HepG2 (cell line): ENCODE measurements around the gene OSR1. TPM values are rescaled to one million over a fixed set of nuclear protein-coding genes. Genes with fewer than 3 reads are reported as not detected.

Experiments
- ATAC-seq: fragments of 200-7000 bp; cut with Tn5 transposase; 3 replicates; pipeline ENCODE4 v1.9.1; 2020; ENCODE audit warnings: mild to moderate bottlenecking, moderate library complexity
- Bru-seq: library from RNA; stranded (reverse); fragments of 400-500 nt; gene quantifications from one replicate; lab custom pipeline; 2021; lab: Mats Ljungman, UMichigan
- BruChase-seq, 2 experiments: library from RNA; stranded (reverse); fragments of 400-500 nt; gene quantifications; one replicate each; lab custom pipeline; 2021; lab: Mats Ljungman, UMichigan
- BruUV-seq: library from RNA; stranded (reverse); fragments of 400-500 nt; replicated peaks from 2 replicates; lab custom pipeline; 2021; lab: Mats Ljungman, UMichigan
- CTCF ChIA-PET: fragments of 300-600 bp; formaldehyde crosslinking; extraction: SDS; loops from one replicate; lab custom pipeline; 2021; ENCODE audit warnings: low total read pairs, inconsistent platforms, low intra/inter-chr PET ratio; lab: Yijun Ruan, JAX
- POLR2A ChIA-PET: fragments of 350-600 bp; sonication (Branson Sonifier 250); formaldehyde crosslinking; loops from one replicate; lab custom pipeline; 2020; ENCODE audit warnings: antibody characterized with exemption, inconsistent platforms; lab: Yijun Ruan, JAX
- DNase-seq: peaks from one replicate; pipeline ENCODE4 v3.0.0-alpha.2; 2015; ENCODE audit warnings: low spot score
- FAIRE-seq: peaks from 3 replicates; lab custom pipeline; 2011; peaks lifted over from hg19 to GRCh38; lab: Jason Lieb, UNC
- H2AFZ ChIP-seq: one replicate; pipeline ENCODE4 v1.6.1; 2011; ENCODE audit warnings: low read length, inconsistent platforms
- H3K27ac ChIP-seq: fragments of 300-600 bp; 3 replicates; pipeline ENCODE4 v1.8.0; 2011; ENCODE audit warnings: mixed run types, mild to moderate bottlenecking, mixed read lengths, low read length, inconsistent platforms; ENCODE audit not compliant: insufficient read depth; ENCODE audit errors: extremely low read length
- H3K27me3 ChIP-seq, 2 experiments: fragments of 200-600 bp in 1 of 2; 2 replicates in 1 of 2; 3 replicates in 1 of 2; pipeline versions ENCODE4 v1.6.0 to v1.8.0; 2011; ENCODE audit warnings: low read length in 2 of 2, mild to moderate bottlenecking in 2 of 2, moderate library complexity in 2 of 2, inconsistent platforms in 1 of 2; ENCODE audit not compliant: insufficient read depth in 2 of 2, control insufficient read depth in 1 of 2
- H3K36me3 ChIP-seq, 2 experiments: fragments of 200-600 bp in 1 of 2; replicated peaks in 1 of 2; 2 replicates in 1 of 2; 3 replicates in 1 of 2; pipeline versions ENCODE4 v1.5.1 to v1.8.0; 2011; ENCODE audit warnings: low read length in 2 of 2, inconsistent platforms in 1 of 2; ENCODE audit not compliant: insufficient read depth in 2 of 2, control insufficient read depth in 1 of 2
- H3K4me1 ChIP-seq: 2 replicates; pipeline ENCODE4 v1.5.1; 2012; ENCODE audit warnings: low read length, inconsistent platforms; ENCODE audit not compliant: insufficient read depth
- H3K4me2 ChIP-seq: 2 replicates; pipeline ENCODE4 v1.6.0; 2011; ENCODE audit warnings: low read depth, low read length, inconsistent platforms
- H3K4me3 ChIP-seq, 3 experiments: fragments of 200-600 bp in 1 of 3; sonication (generic), shearing (Covaris generic) in 1 of 3; replicated peaks in 1 of 3; 2 replicates each; pipeline ENCODE4 v1.5.1; 2011 to 2016; ENCODE audit warnings: low read length in 3 of 3, inconsistent platforms in 2 of 3, low read depth in 2 of 3, mild to moderate bottlenecking in 2 of 3, control low read depth in 1 of 3, mixed read lengths in 1 of 3; ENCODE audit not compliant: insufficient read depth in 1 of 3
- H3K79me2 ChIP-seq: one replicate; pipeline ENCODE4 v1.6.1; 2011; ENCODE audit warnings: low read length, inconsistent platforms; ENCODE audit not compliant: insufficient read depth
- H3K9ac ChIP-seq: 2 replicates; pipeline ENCODE4 v1.6.0; 2011; ENCODE audit warnings: mild to moderate bottlenecking, low read depth, low read length, inconsistent platforms; ENCODE audit not compliant: insufficient read depth
- H3K9me3 ChIP-seq: 2 replicates; pipeline ENCODE4 v1.5.1; 2012; ENCODE audit warnings: mild to moderate bottlenecking, low read length
- H4K20me1 ChIP-seq: 2 replicates; pipeline ENCODE4 v1.6.0; 2011; ENCODE audit warnings: inconsistent platforms, mild to moderate bottlenecking, low read length, moderate library complexity; ENCODE audit not compliant: insufficient read depth
- ATRX ChIP-seq: sonication (generic); formaldehyde crosslinking; IDR thresholded peaks from 2 replicates; pipeline ENCODE4 v1.4.0; 2020; ENCODE audit warnings: missing genetic modification reagents, borderline replicate concordance
- DZIP1 ChIP-seq: sonication (generic); formaldehyde crosslinking; IDR thresholded peaks from 2 replicates; pipeline ENCODE4 v1.5.0; 2020; ENCODE audit warnings: mild to moderate bottlenecking, missing genetic modification reagents
- KAT7 ChIP-seq: IDR thresholded peaks from 2 replicates; pipeline ENCODE4 v1.6.1; 2018; ENCODE audit warnings: borderline replicate concordance, missing compliant biosample characterization
- KDM5A ChIP-seq: fragments of 200-600 bp; sonication (generic); IDR thresholded peaks from 2 replicates; pipeline ENCODE4 v1.7.0; 2018; ENCODE audit warnings: antibody characterized with exemption, mild to moderate bottlenecking, low read length, borderline replicate concordance
- NKX3-1 ChIP-seq: sonication (generic); formaldehyde crosslinking; IDR thresholded peaks from 2 replicates; pipeline ENCODE4 v1.5.0; 2020; ENCODE audit warnings: missing genetic modification reagents
- RFX1 ChIP-seq: fragments of 450-650 bp; IDR thresholded peaks from 2 replicates; pipeline ENCODE4 v1.6.1; 2017
- RNF219 ChIP-seq: sonication (generic); formaldehyde crosslinking; IDR thresholded peaks from 2 replicates; pipeline ENCODE4 v1.5.0; 2020; ENCODE audit warnings: mild to moderate bottlenecking, missing genetic modification reagents
- SMAD3 ChIP-seq: sonication (generic); formaldehyde crosslinking; IDR thresholded peaks from 2 replicates; pipeline ENCODE4 v1.4.0; 2020; ENCODE audit warnings: missing genetic modification reagents
- XRCC5 ChIP-seq: fragments of 200-400 bp; formaldehyde crosslinking; optimal IDR thresholded peaks from 2 replicates; pipeline ENCODE3; 2017; ENCODE audit warnings: mild to moderate bottlenecking, low read length
- ZNF17 ChIP-seq: sonication (generic); formaldehyde crosslinking; IDR thresholded peaks from 2 replicates; pipeline ENCODE4 v1.5.0; 2020; ENCODE audit warnings: mild to moderate bottlenecking, missing genetic modification reagents
- ZNF350 ChIP-seq: sonication (generic); formaldehyde crosslinking; IDR thresholded peaks from 2 replicates; pipeline ENCODE4 v1.4.0; 2020; ENCODE audit warnings: mild to moderate bottlenecking, low read depth, missing genetic modification reagents, borderline replicate concordance
- ZNF556 ChIP-seq: sonication (generic); formaldehyde crosslinking; IDR thresholded peaks from 2 replicates; pipeline ENCODE4 v1.4.0; 2020; ENCODE audit warnings: mild to moderate bottlenecking, missing genetic modification reagents, borderline replicate concordance
- ZNF749 ChIP-seq: sonication (generic); formaldehyde crosslinking; IDR thresholded peaks from 2 replicates; pipeline ENCODE4 v1.8.0; 2022; ENCODE audit warnings: mild to moderate bottlenecking, missing genetic modification reagents, moderate library complexity, borderline replicate concordance
- WGBS: methylation state at CpG from one replicate; pipeline ENCODE4 v1.1.6; 2017; ENCODE audit warnings: low lambda C conversion rate; 5-methylcytosine and 5-hydroxymethylcytosine counted together
- in situ Hi-C: cut with HindIII; loops from 2 replicates; pipeline ENCODE4 v1.10.0; 2017; ENCODE audit warnings: low pct_unique_long_range_greater_than_20kb; ENCODE audit not compliant: extremely low pct_ligation_motif_present
- intact Hi-C: fragments of 100-400 bp; cut with micrococcal nuclease; formaldehyde crosslinking; loops from one replicate; pipeline ENCODE4 v1.10.0; 2022; ENCODE audit not compliant: unreplicated experiment
- long read RNA-seq, 2 experiments: library from RNA in 1 of 2; library from polyadenylated mRNA in 1 of 2; stranded (forward) in 1 of 2; unstranded in 1 of 2; transcript quantifications; one replicate each; pipeline ENCODE4 v2.0.0, GENCODE V29; 2019 to 2022
- polyA minus RNA-seq, 3 experiments: library from RNA; depleted of rRNA, polyadenylated mRNA; stranded (reverse); fragments of >200 nt; gene quantifications; 2 replicates each; pipeline ENCODE4 v1.2.3, GENCODE V29; 2011; ENCODE audit warnings: low replicate concordance in 1 of 3
- polyA plus RNA-seq, 8 experiments: library from polyadenylated mRNA; depleted of rRNA in 3 of 8; stranded (reverse) in 7 of 8; unstranded in 1 of 8; fragments of >200 nt; fragmentation: Illumina TruSeq in 4 of 8; extraction: Trizol in 4 of 8; gene quantifications; 2 replicates each; pipeline versions ENCODE4 v1.2.1 to v1.2.3, GENCODE V29; 2011 to 2016; ENCODE audit warnings: low read depth in 4 of 8, missing spikeins in 1 of 8, mixed read lengths in 1 of 8; ENCODE audit not compliant: insufficient read depth in 1 of 8
- total RNA-seq, 5 experiments: library from RNA; depleted of rRNA; stranded (reverse); fragments of >200 nt; fragmentation: Illumina TruSeq; extraction: Trizol; gene quantifications; 2 replicates each; pipeline ENCODE4 v1.2.3, GENCODE V29; 2016; ENCODE audit warnings: low read depth in 1 of 5

Gene OSR1
- total RNA-seq (2016; rRNA removed; fragmentation: Illumina TruSeq; extraction: Trizol), result 0.81 and 1.1 TPM in 2 replicates
- 0.44 and 0.81 TPM in 2 replicates for total RNA-seq (2016; cell fraction: cytosol; rRNA removed; fragmentation: Illumina TruSeq; extraction: Trizol; ENCODE audit: low read depth)
- total RNA-seq (2016; cell fraction: insoluble cytoplasmic fraction; rRNA removed; fragmentation: Illumina TruSeq; extraction: Trizol), result 0.49 and 1.2 TPM in 2 replicates
- total RNA-seq (2016; cell fraction: membrane; rRNA removed; fragmentation: Illumina TruSeq; extraction: Trizol), result 1.00 and 1.0 TPM in 2 replicates
- total RNA-seq (2016; cell fraction: nucleus; rRNA removed; fragmentation: Illumina TruSeq; extraction: Trizol), result 0.90 and 1.1 TPM in 2 replicates
- polyA plus RNA-seq (2011; rRNA removed), result 0.63 and 0.72 TPM in 2 replicates
- polyA plus RNA-seq (2011; cell fraction: cytosol; rRNA removed), result 0.33 and 0.91 TPM in 2 replicates
- 1.4 and 2.1 TPM in 2 replicates for polyA plus RNA-seq (2011; cell fraction: nucleus; rRNA removed)
- 0.05 and 0.35 TPM in 2 replicates for polyA plus RNA-seq (2012)
- polyA plus RNA-seq (2016; cell fraction: cytosol; fragmentation: Illumina TruSeq; extraction: Trizol; ENCODE audit: low read depth), result 0.26 and 0.32 TPM in 2 replicates
- polyA plus RNA-seq (2016; cell fraction: insoluble cytoplasmic fraction; fragmentation: Illumina TruSeq; extraction: Trizol; ENCODE audit: low read depth), result 1.1 and 1.3 TPM in 2 replicates
- 0.49 TPM in 2 replicates for polyA plus RNA-seq (2016; cell fraction: membrane; fragmentation: Illumina TruSeq; extraction: Trizol; ENCODE audit: low read depth)
- 1.7 and 2.3 TPM in 2 replicates for polyA plus RNA-seq (2016; cell fraction: nucleus; fragmentation: Illumina TruSeq; extraction: Trizol; ENCODE audit: insufficient read depth, low read depth)
- 0.20 TPM in 1 of 2 replicates, not detected in the other for polyA minus RNA-seq (2011; rRNA and poly(A)+ RNA removed; ENCODE audit: low replicate concordance)
- polyA minus RNA-seq (2011; cell fraction: cytosol; rRNA and poly(A)+ RNA removed), result 0.26 TPM in 1 of 2 replicates, not detected in the other
- polyA minus RNA-seq (2011; cell fraction: nucleus; rRNA and poly(A)+ RNA removed), result 0.39 and 0.75 TPM in 2 replicates
- percentile 45 among the genes with signal in this experiment for Bru-seq, nascent RNA
- percentile 43 among the genes with signal in this experiment for BruChase-seq, experiment 1, labeled RNA remaining after a 6-hour chase
- BruChase-seq, experiment 2, labeled RNA remaining after a 2-hour chase, result percentile 46 among the genes with signal in this experiment
- long read RNA-seq, experiment 1, result 0 reads
- long read RNA-seq, experiment 2, partial matches to known transcripts, result 0 of 4 reads
- long read RNA-seq, experiment 2, other reads (novel, unspliced or antisense), result 1 of 4 reads

DNA sequence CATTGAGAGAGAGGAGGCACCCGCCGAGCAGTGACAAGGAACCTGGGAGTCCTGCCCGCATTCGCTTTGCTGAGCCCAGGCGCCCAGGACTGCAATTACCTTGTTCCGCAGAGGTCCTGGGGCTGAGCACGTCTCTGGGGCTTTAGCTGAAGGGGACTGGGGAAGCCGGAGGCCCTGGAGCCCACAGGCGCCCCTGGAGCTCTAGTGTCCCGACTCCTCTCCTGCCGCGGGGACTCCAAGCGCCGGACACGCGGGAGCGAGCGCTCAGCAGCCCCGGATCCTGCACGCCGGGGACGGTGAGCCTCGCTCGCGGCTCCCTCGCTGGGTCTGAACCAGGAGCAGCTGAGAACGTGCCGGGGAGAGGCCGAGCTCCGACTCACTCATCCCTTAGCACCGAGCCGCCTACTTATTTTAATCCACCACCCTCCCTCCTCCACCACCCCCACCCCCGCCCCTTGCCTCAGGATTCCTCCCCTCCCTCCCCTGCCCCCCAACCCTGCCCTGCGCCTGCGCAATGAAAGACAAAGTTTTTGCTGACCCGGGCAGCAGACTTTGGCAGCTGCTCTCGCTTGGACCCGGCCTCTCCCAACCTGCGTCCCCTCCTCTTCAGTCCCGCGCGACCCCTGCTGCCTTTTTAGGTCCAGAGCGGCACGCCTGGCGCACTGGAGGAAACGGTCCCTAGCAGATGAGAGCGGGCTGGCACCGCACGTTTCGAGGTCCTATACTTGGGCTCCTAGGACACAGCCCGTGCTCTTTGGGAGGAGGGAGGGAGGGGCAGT is at the start of gene OSR1:
Gene OSR1, minus strand, starts transcription at position 382 of the 779 bp plus-strand sequence. CDS start 4,818 bp downstream, outside the sequence.
- Histone ChIP-seq H3K4me2 (peak within 1 kb of the TSS; percentile 97), H2AFZ (no peak within 1 kb of the TSS), H3K27me3 (peaks cover 7 to 58% of the 10 kb centered on the region in 2 experiments), H3K27ac (no peak within 1 kb of the TSS), H4K20me1 (no peaks in the 10 kb centered on the region), H3K36me3 (no peaks in the 10 kb centered on the region), H3K79me2 (no peaks in the 10 kb centered on the region), H3K9ac (peak within 1 kb of the TSS; percentile 42; the same call in 1 of the 2 replicates), H3K4me1 (peaks cover 31% of the 10 kb centered on the region), H3K9me3 (no peaks in the 10 kb centered on the region), H3K4me3 (peak within 1 kb of the TSS; percentile 59 to 80 (median 68))
- POLR2A ChIA-PET, result interaction anchor here (0.7 to 5.4 kb wide), 7 partner anchors 10 to 798 kb away, joined by 3 to 55 read pairs (median 3); partner anchors contain the start of gene RDH14
- DNase-seq (peak; percentile 53), ATAC-seq (peak; percentile 78), FAIRE-seq (no peak)
- CTCF ChIA-PET, result no interaction called here
- BruUV-seq, result no TSS peak
- intact Hi-C loops (no loop called here), in situ Hi-C loops (loop anchor here (5.0 kb wide), 1 partner anchor 504 kb away; no protein-coding TSS in a partner anchor)
- under 1% methylated on average over 29 of the region's 51 CpGs for WGBS
- TF ChIP-seq SMAD3 (no peak), ATRX (CRISPR knock-in tag) (no peak), ZNF556 (0 out of 2 replicates have a peak, but pooled peaks have one; percentile 58), ZNF17 (CRISPR knock-in tag) (no peak), KDM5A (no peak), DZIP1 (CRISPR knock-in tag) (no peak), XRCC5 (peak; percentile 20), RFX1 (no peak), ZNF749 (CRISPR knock-in tag) (peak; percentile 34; the same call in 1 of the 2 replicates), NKX3-1 (CRISPR knock-in tag) (peak; percentile 69; the same call in 1 of the 2 replicates), ZNF350 (CRISPR knock-in tag) (0 out of 2 replicates have a peak, but pooled peaks have one; percentile 8), KAT7 (no peak), RNF219 (CRISPR knock-in tag) (no peak)
